Astrocyte of the hippocampus (primary cell): ENCODE results near the gene PSG4.
"Not testable (repeated sequence)": the region's sequence is repeated elsewhere in the genome, so short reads cannot be mapped to it uniquely, and the experiment has no call there.

Source experiments
- DNase-seq: peaks from one replicate; pipeline ENCODE4 v3.0.0; 2011; ENCODE audit warnings: low read depth, low spot score

PSG4 gene

GRCh38 chr19:43198686-43199419, 6.6 kb downstream of the PSG4 start:
- DNase-seq = not testable (repeated sequence)

- DNase-seq = not testable (repeated sequence)
These were observed 7.6 kb downstream of the PSG4 start for GRCh38 chr19:43197666-43198397.

GRCh38 chr19:43194397-43194796, 11.0 kb downstream of the PSG4 start:
- not testable (repeated sequence) for DNase-seq

- DNase-seq = not testable (repeated sequence)
These were observed 12.9 kb downstream of the PSG4 start for GRCh38 chr19:43192381-43193155.

- DNase-seq = not testable (repeated sequence)
These were observed 17.3 kb downstream of the PSG4 start for GRCh38 chr19:43188092-43188491.

GRCh38 chr19:43186311-43186935, 19.0 kb downstream of the PSG4 start, which contains the start of gene PSG5:
Gene PSG5 (minus strand): TSS chr19:43186536. CDS start chr19:43186405, 131 bp downstream.
- DNase-seq = not testable (repeated sequence)

GRCh38 chr19:43181869-43182771, 23.3 kb downstream of the PSG4 start:
- DNase-seq = peak; percentile 81

GRCh38 chr19:43179569-43180147, 25.8 kb downstream of the PSG4 start:
- not testable (repeated sequence) for DNase-seq

GRCh38 chr19:43178577-43178976, 26.9 kb downstream of the PSG4 start:
- not testable (repeated sequence) for DNase-seq

- not testable (repeated sequence) for DNase-seq
These were observed 39.5 kb downstream of the PSG4 start for GRCh38 chr19:43165906-43166305.

- DNase-seq = not testable (repeated sequence)
These were observed 42.3 kb downstream of the PSG4 start for GRCh38 chr19:43163135-43163534.

GRCh38 chr19:43162261-43162660, 43.2 kb downstream of the PSG4 start:
- not testable (repeated sequence) for DNase-seq

- DNase-seq = no peak
These were observed 53.2 kb downstream of the PSG4 start for GRCh38 chr19:43152214-43152613.

- peak; percentile 71 for DNase-seq
These were observed 55.6 kb downstream of the PSG4 start for GRCh38 chr19:43149788-43150187.

GRCh38 chr19:43148233-43148632, 57.2 kb downstream of the PSG4 start:
- peak; percentile 62 for DNase-seq
